ENCODE measurements around the gene HMOX1. TPM values are rescaled to one million over a fixed set of nuclear protein-coding genes. Genes with fewer than 3 reads are reported as not detected.
A peak's percentile ranks its signal among the peaks of the same experiment; 100 is the strongest.

Gene HMOX1
- 100 to 1,000 TPM in 1 of 6 donors, 10 to 100 TPM in 5; 22.0 to 306 (median 77.9) TPM for total RNA-seq

- no peaks in the 10 kb centered on the region for H3K9me3 ChIP-seq
- H3K4me1 ChIP-seq: peaks cover 19 to 65% (median 39%) of the 10 kb centered on the region in 4 donors
- no peaks in the 10 kb centered on the region for H3K27me3 ChIP-seq
- ATAC-seq (ENCODE audit: low FRiP score in 2 of 2) (peak; percentile 85 to 93), DNase-seq (peak; percentile 97 to 98)
- peak within 1 kb of the TSS; percentile 23 to 71 (median 56) for H3K4me3 ChIP-seq
- WGBS, 2 donors: 5 to 69% methylated on average over 2 to 31 of the region's 47 CpGs
- peaks cover 0 to 2% (median 0%) of the 10 kb centered on the region in 4 donors for H3K36me3 ChIP-seq
- TF ChIP-seq POLR2AphosphoS5 (IDR thresholded peaks at IDR 0.05): peak; percentile 94 to 98
- peak in 1 of 4 donors; percentile 76 for TF ChIP-seq EP300 (IDR thresholded peaks at IDR 0.05)
- peak in 4 of 6 experiments; percentile 17 to 47 (median 22) for TF ChIP-seq CTCF (IDR thresholded peaks at IDR 0.05)
- peak in 3 of 4 donors; percentile 79 to 99 (median 79) for TF ChIP-seq POLR2A (IDR thresholded peaks at IDR 0.05)
- peak within 1 kb of the TSS; percentile 67 to 93 (median 83) for H3K27ac ChIP-seq
Observed at GRCh38 chr22:35380537-35381423, at the start of gene HMOX1. Gene HMOX1, plus strand, starts transcription at chr22:35381096. Its CDS starts 78 bp downstream, at chr22:35381174.

- H3K4me1 ChIP-seq: peaks cover 17 to 28% (median 24%) of the 10 kb centered on the region in 4 donors
- H3K36me3 ChIP-seq: peaks cover 27 to 92% (median 84%) of the 10 kb centered on the region in 4 donors
- TF ChIP-seq EP300 (IDR thresholded peaks at IDR 0.05): no peak
- DNase-seq (no peak), ATAC-seq (ENCODE audit: low FRiP score in 2 of 2) (no peak)
- H3K9me3 ChIP-seq: no peaks in the 10 kb centered on the region
- H3K4me3 ChIP-seq: no peak overlapping the region
- H3K27me3 ChIP-seq: no peaks in the 10 kb centered on the region
- no peak overlapping the region for H3K27ac ChIP-seq
- 87 to 93% methylated on average over 6 of the region's 6 CpGs for WGBS, 2 donors
Observed at GRCh38 chr22:35332278-35332677, 48.6 kb upstream of the HMOX1 start.

- DNase-seq (no peak), ATAC-seq (ENCODE audit: low FRiP score in 2 of 2) (no peak)
- no peaks in the 10 kb centered on the region for H3K9me3 ChIP-seq
- no peak overlapping the region for H3K4me3 ChIP-seq
- WGBS, 2 donors: 86 to 89% methylated on average over 1 to 7 of the region's 7 CpGs
- no peaks in the 10 kb centered on the region for H3K27me3 ChIP-seq
- H3K36me3 ChIP-seq: peaks cover 25 to 92% (median 84%) of the 10 kb centered on the region in 4 donors
- no peak overlapping the region for H3K27ac ChIP-seq
- TF ChIP-seq EP300 (IDR thresholded peaks at IDR 0.05): no peak
- TF ChIP-seq POLR2AphosphoS5 (IDR thresholded peaks at IDR 0.05): no peak
- TF ChIP-seq POLR2A (IDR thresholded peaks at IDR 0.05): no peak
- no peak for TF ChIP-seq CTCF (IDR thresholded peaks at IDR 0.05)
- H3K4me1 ChIP-seq: peaks cover 17 to 28% (median 18%) of the 10 kb centered on the region in 4 donors
Observed at GRCh38 chr22:35333220-35333619, 47.7 kb upstream of the HMOX1 start.

- Histone ChIP-seq H3K4me1 (peaks cover 17 to 23% (median 17%) of the 10 kb centered on the region in 4 donors), H3K27me3 (no peaks in the 10 kb centered on the region), H3K36me3 (peaks cover 25 to 92% (median 84%) of the 10 kb centered on the region in 4 donors), H3K4me3 (no peak overlapping the region), H3K9me3 (no peaks in the 10 kb centered on the region), H3K27ac (no peak overlapping the region)
- WGBS, 2 donors: 63 to 70% methylated on average over 7 to 9 of the region's 9 CpGs
- DNase-seq: no peak
- no peak for ATAC-seq (ENCODE audit: low FRiP score in 2 of 2)
- no peak for TF ChIP-seq POLR2A (IDR thresholded peaks at IDR 0.05)
- no peak for TF ChIP-seq EP300 (IDR thresholded peaks at IDR 0.05)
Observed at GRCh38 chr22:35334004-35334403, 46.9 kb upstream of the HMOX1 start.

GRCh38 chr22:35335468-35335867, 45.4 kb upstream of the HMOX1 start:
- peaks cover 4 to 9% (median 7%) of the 10 kb centered on the region in 4 donors for H3K4me1 ChIP-seq
- no peak for DNase-seq
- TF ChIP-seq POLR2A (IDR thresholded peaks at IDR 0.05) (no peak), POLR2AphosphoS5 (IDR thresholded peaks at IDR 0.05) (no peak), EP300 (IDR thresholded peaks at IDR 0.05) (no peak), CTCF (IDR thresholded peaks at IDR 0.05) (no peak)
- H3K27me3 ChIP-seq: no peaks in the 10 kb centered on the region
- no peaks in the 10 kb centered on the region for H3K9me3 ChIP-seq
- ATAC-seq (ENCODE audit: low FRiP score in 2 of 2): no peak
- H3K36me3 ChIP-seq: peaks cover 25 to 97% (median 91%) of the 10 kb centered on the region in 4 donors
- WGBS, 2 donors: 84% methylated on average over 7 of the region's 7 CpGs; no CpG with 5 or more reads in 1 of the 2 donors
- H3K27ac ChIP-seq: no peak overlapping the region
- no peak overlapping the region for H3K4me3 ChIP-seq

All from upper lobe of left lung (tissue), 6 donors.